HepG2 (cell line): ENCODE data around the gene STK11. TPM values are rescaled to one million over a fixed set of nuclear protein-coding genes. Genes with fewer than 3 reads are reported as not detected.

ENCODE experiments used
- ATAC-seq: fragments of 200-7000 bp; cut with Tn5 transposase; 3 replicates; pipeline ENCODE4 v1.9.1; 2020; ENCODE audit warnings: mild to moderate bottlenecking, moderate library complexity
- BruUV-seq: library from RNA; stranded (reverse); fragments of 400-500 nt; replicated peaks from 2 replicates; lab custom pipeline; 2021; lab: Mats Ljungman, UMichigan
- CTCF ChIA-PET: fragments of 300-600 bp; formaldehyde crosslinking; extraction: SDS; loops from one replicate; lab custom pipeline; 2021; ENCODE audit warnings: low total read pairs, inconsistent platforms, low intra/inter-chr PET ratio; lab: Yijun Ruan, JAX
- POLR2A ChIA-PET: fragments of 350-600 bp; sonication (Branson Sonifier 250); formaldehyde crosslinking; loops from one replicate; lab custom pipeline; 2020; ENCODE audit warnings: antibody characterized with exemption, inconsistent platforms; lab: Yijun Ruan, JAX
- DNase-seq: peaks from one replicate; pipeline ENCODE4 v3.0.0-alpha.2; 2015; ENCODE audit warnings: low spot score
- FAIRE-seq: peaks from 3 replicates; lab custom pipeline; 2011; peaks lifted over from hg19 to GRCh38; lab: Jason Lieb, UNC
- H2AFZ ChIP-seq: one replicate; pipeline ENCODE4 v1.6.1; 2011; ENCODE audit warnings: low read length, inconsistent platforms
- H3K27ac ChIP-seq: fragments of 300-600 bp; 3 replicates; pipeline ENCODE4 v1.8.0; 2011; ENCODE audit warnings: mixed run types, mild to moderate bottlenecking, mixed read lengths, low read length, inconsistent platforms; ENCODE audit not compliant: insufficient read depth; ENCODE audit errors: extremely low read length
- H3K27me3 ChIP-seq, 2 experiments: fragments of 200-600 bp in 1 of 2; 2 replicates in 1 of 2; 3 replicates in 1 of 2; pipeline versions ENCODE4 v1.6.0 to v1.8.0; 2011; ENCODE audit warnings: low read length in 2 of 2, mild to moderate bottlenecking in 2 of 2, moderate library complexity in 2 of 2, inconsistent platforms in 1 of 2; ENCODE audit not compliant: insufficient read depth in 2 of 2, control insufficient read depth in 1 of 2
- H3K36me3 ChIP-seq, 2 experiments: fragments of 200-600 bp in 1 of 2; replicated peaks in 1 of 2; 2 replicates in 1 of 2; 3 replicates in 1 of 2; pipeline versions ENCODE4 v1.5.1 to v1.8.0; 2011; ENCODE audit warnings: low read length in 2 of 2, inconsistent platforms in 1 of 2; ENCODE audit not compliant: insufficient read depth in 2 of 2, control insufficient read depth in 1 of 2
- H3K4me1 ChIP-seq: 2 replicates; pipeline ENCODE4 v1.5.1; 2012; ENCODE audit warnings: low read length, inconsistent platforms; ENCODE audit not compliant: insufficient read depth
- H3K4me2 ChIP-seq: 2 replicates; pipeline ENCODE4 v1.6.0; 2011; ENCODE audit warnings: low read depth, low read length, inconsistent platforms
- H3K4me3 ChIP-seq, 3 experiments: fragments of 200-600 bp in 1 of 3; sonication (generic), shearing (Covaris generic) in 1 of 3; replicated peaks in 1 of 3; 2 replicates each; pipeline ENCODE4 v1.5.1; 2011 to 2016; ENCODE audit warnings: low read length in 3 of 3, inconsistent platforms in 2 of 3, low read depth in 2 of 3, mild to moderate bottlenecking in 2 of 3, control low read depth in 1 of 3, mixed read lengths in 1 of 3; ENCODE audit not compliant: insufficient read depth in 1 of 3
- H3K79me2 ChIP-seq: one replicate; pipeline ENCODE4 v1.6.1; 2011; ENCODE audit warnings: low read length, inconsistent platforms; ENCODE audit not compliant: insufficient read depth
- H3K9ac ChIP-seq: 2 replicates; pipeline ENCODE4 v1.6.0; 2011; ENCODE audit warnings: mild to moderate bottlenecking, low read depth, low read length, inconsistent platforms; ENCODE audit not compliant: insufficient read depth
- H3K9me3 ChIP-seq: 2 replicates; pipeline ENCODE4 v1.5.1; 2012; ENCODE audit warnings: mild to moderate bottlenecking, low read length
- H4K20me1 ChIP-seq: 2 replicates; pipeline ENCODE4 v1.6.0; 2011; ENCODE audit warnings: inconsistent platforms, mild to moderate bottlenecking, low read length, moderate library complexity; ENCODE audit not compliant: insufficient read depth
- EEA1 ChIP-seq: sonication (generic); formaldehyde crosslinking; IDR thresholded peaks from 2 replicates; pipeline ENCODE4 v1.5.1; 2020; ENCODE audit warnings: mild to moderate bottlenecking, missing genetic modification reagents, borderline replicate concordance
- FOSL2 ChIP-seq: sonication (generic); formaldehyde crosslinking; IDR thresholded peaks from 2 replicates; pipeline ENCODE4 v1.4.0; 2020; ENCODE audit warnings: missing genetic modification reagents
- IRF9 ChIP-seq: sonication (generic); formaldehyde crosslinking; IDR thresholded peaks from 2 replicates; pipeline ENCODE4 v1.8.0; 2022; ENCODE audit warnings: missing genetic modification reagents, mild to moderate bottlenecking, borderline replicate concordance
- KDM3A ChIP-seq: IDR thresholded peaks from 2 replicates; pipeline ENCODE4 v1.6.1; 2018; ENCODE audit warnings: low read depth, missing compliant biosample characterization
- NFE2L1 ChIP-seq: sonication (generic); formaldehyde crosslinking; IDR thresholded peaks from 2 replicates; pipeline ENCODE4 v1.4.0; 2020; ENCODE audit warnings: missing genetic modification reagents, mild to moderate bottlenecking, borderline replicate concordance
- RAD21 ChIP-seq: fragments of 450-650 bp; formaldehyde crosslinking; IDR thresholded peaks from 2 replicates; pipeline ENCODE4 v1.5.0; 2020; ENCODE audit warnings: mild to moderate bottlenecking
- RARA ChIP-seq: IDR thresholded peaks from 2 replicates; pipeline ENCODE4 v1.6.1; 2016; ENCODE audit warnings: missing genetic modification reagents, missing compliant biosample characterization
- RBFOX2 ChIP-seq: fragments of 200-400 bp; formaldehyde crosslinking; IDR thresholded peaks from 2 replicates; pipeline ENCODE4 v1.6.1; 2017; ENCODE audit warnings: low read depth, mild to moderate bottlenecking, low read length
- SNRNP70 ChIP-seq: fragments of 200-400 bp; formaldehyde crosslinking; IDR thresholded peaks from 2 replicates; pipeline ENCODE4 v1.6.1; 2017; ENCODE audit warnings: mild to moderate bottlenecking, low read depth, low read length, moderate library complexity
- SP5 ChIP-seq: IDR thresholded peaks from 2 replicates; pipeline ENCODE4 v1.6.1; 2016; ENCODE audit warnings: low read depth, borderline replicate concordance
- ZBTB1 ChIP-seq: sonication (generic); formaldehyde crosslinking; IDR thresholded peaks from 2 replicates; pipeline ENCODE4 v1.4.0; 2020; ENCODE audit warnings: missing genetic modification reagents, borderline replicate concordance
- ZBTB33 ChIP-seq: sonication (generic); formaldehyde crosslinking; IDR thresholded peaks from 2 replicates; pipeline ENCODE4 v1.4.0; 2020; ENCODE audit warnings: missing genetic modification reagents
- ZKSCAN8 ChIP-seq: IDR thresholded peaks from 2 replicates; pipeline ENCODE4 v1.6.1; 2016; ENCODE audit warnings: borderline replicate concordance, missing genetic modification reagents, missing compliant biosample characterization
- ZNF160 ChIP-seq: sonication (generic); formaldehyde crosslinking; IDR thresholded peaks from 2 replicates; pipeline ENCODE4 v1.8.0; 2022; ENCODE audit warnings: mild to moderate bottlenecking, inconsistent platforms, missing genetic modification reagents
- ZNF264 ChIP-seq: sonication (generic); formaldehyde crosslinking; IDR thresholded peaks from 2 replicates; pipeline ENCODE4 v1.4.0; 2020; ENCODE audit warnings: missing genetic modification reagents
- ZNF501 ChIP-seq: sonication (generic); formaldehyde crosslinking; IDR thresholded peaks from 2 replicates; pipeline ENCODE4 v1.5.1; 2020; ENCODE audit warnings: mild to moderate bottlenecking, moderate library complexity, missing genetic modification reagents
- WGBS: methylation state at CpG from one replicate; pipeline ENCODE4 v1.1.6; 2017; ENCODE audit warnings: low lambda C conversion rate; 5-methylcytosine and 5-hydroxymethylcytosine counted together
- in situ Hi-C: cut with HindIII; loops from 2 replicates; pipeline ENCODE4 v1.10.0; 2017; ENCODE audit warnings: low pct_unique_long_range_greater_than_20kb; ENCODE audit not compliant: extremely low pct_ligation_motif_present
- intact Hi-C: fragments of 100-400 bp; cut with micrococcal nuclease; formaldehyde crosslinking; loops from one replicate; pipeline ENCODE4 v1.10.0; 2022; ENCODE audit not compliant: unreplicated experiment
- polyA plus RNA-seq, 8 experiments: library from polyadenylated mRNA; depleted of rRNA in 3 of 8; stranded (reverse) in 7 of 8; unstranded in 1 of 8; fragments of >200 nt; fragmentation: Illumina TruSeq in 4 of 8; extraction: Trizol in 4 of 8; gene quantifications; 2 replicates each; pipeline versions ENCODE4 v1.2.1 to v1.2.3, GENCODE V29; 2011 to 2016; ENCODE audit warnings: low read depth in 4 of 8, missing spikeins in 1 of 8, mixed read lengths in 1 of 8; ENCODE audit not compliant: insufficient read depth in 1 of 8
- total RNA-seq, 5 experiments: library from RNA; depleted of rRNA; stranded (reverse); fragments of >200 nt; fragmentation: Illumina TruSeq; extraction: Trizol; gene quantifications; 2 replicates each; pipeline ENCODE4 v1.2.3, GENCODE V29; 2016; ENCODE audit warnings: low read depth in 1 of 5
- TF ChIP-seq, protein P1 (sequence below): sonication (generic); formaldehyde crosslinking; IDR thresholded peaks from 2 replicates; pipeline ENCODE4 v1.8.1; 2022; ENCODE audit warnings: low read depth, mild to moderate bottlenecking, missing genetic modification reagents
- TF ChIP-seq, protein P2 (sequence below): IDR thresholded peaks from 2 replicates; pipeline ENCODE4 v1.6.1; 2016; ENCODE audit warnings: missing compliant biosample characterization, missing genetic modification reagents, borderline replicate concordance

Gene STK11
- total and polyA plus RNA-seq, 2 of the 13 experiments (the other 11 are each of a cell fraction or from before 2014, with no cell fraction given), result 27.5 to 43.6 TPM

DNA sequence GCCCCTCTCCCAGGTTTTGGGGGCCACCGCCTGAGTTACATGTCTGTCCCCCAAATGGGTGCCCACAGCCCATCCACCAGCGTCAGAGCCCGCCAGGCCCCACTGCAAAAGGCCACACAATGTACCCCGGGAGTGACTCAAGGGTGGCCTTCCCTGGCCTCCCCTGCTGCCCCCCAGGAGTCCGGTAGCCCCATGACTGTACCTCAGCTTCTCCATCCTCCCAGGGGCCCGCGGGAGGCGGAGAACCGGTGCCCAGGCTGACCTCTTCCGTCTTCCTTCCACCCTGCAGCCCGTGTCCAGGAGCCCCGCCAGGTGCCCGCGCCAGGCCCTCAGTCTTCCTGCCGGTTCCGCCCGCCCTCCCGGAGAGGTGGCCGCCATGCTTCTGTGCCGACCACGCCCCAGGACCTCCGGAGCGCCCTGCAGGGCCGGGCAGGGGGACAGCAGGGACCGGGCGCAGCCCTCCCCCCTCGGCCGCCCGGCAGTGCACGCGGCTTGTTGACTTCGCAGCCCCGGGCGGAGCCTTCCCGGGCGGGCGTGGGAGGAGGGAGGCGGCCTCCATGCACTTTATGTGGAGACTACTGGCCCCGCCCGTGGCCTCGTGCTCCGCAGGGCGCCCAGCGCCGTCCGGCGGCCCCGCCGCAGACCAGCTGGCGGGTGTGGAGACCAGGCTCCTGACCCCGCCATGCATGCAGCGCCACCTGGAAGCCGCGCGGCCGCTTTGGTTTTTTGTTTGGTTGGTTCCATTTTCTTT, 21.9 kb downstream of the STK11 start:
- Histone ChIP-seq H3K79me2 (no peaks in the 10 kb centered on the region), H3K27me3 (no peaks in the 10 kb centered on the region), H3K36me3 (peaks cover 9 to 14% of the 10 kb centered on the region in 2 experiments; a peak in 3 of 5 replicates), H4K20me1 (no peaks in the 10 kb centered on the region), H3K4me3 (no peak overlapping the region), H3K4me2 (no peak overlapping the region), H3K9ac (no peak overlapping the region), H3K4me1 (peaks cover 17% of the 10 kb centered on the region), H3K9me3 (no peaks in the 10 kb centered on the region), H3K27ac (no peak overlapping the region), H2AFZ (no peak overlapping the region)
- no peak for ATAC-seq
- in situ Hi-C loops (no loop called here), intact Hi-C loops (no loop called here)
- CTCF ChIA-PET, result no interaction called here
- 96% methylated on average over 41 of the region's 56 CpGs for WGBS
- DNase-seq, result no peak
- POLR2A ChIA-PET, result no interaction called here
- FAIRE-seq, result no peak
- BruUV-seq, result no TSS peak
- TF ChIP-seq, protein P1, sequence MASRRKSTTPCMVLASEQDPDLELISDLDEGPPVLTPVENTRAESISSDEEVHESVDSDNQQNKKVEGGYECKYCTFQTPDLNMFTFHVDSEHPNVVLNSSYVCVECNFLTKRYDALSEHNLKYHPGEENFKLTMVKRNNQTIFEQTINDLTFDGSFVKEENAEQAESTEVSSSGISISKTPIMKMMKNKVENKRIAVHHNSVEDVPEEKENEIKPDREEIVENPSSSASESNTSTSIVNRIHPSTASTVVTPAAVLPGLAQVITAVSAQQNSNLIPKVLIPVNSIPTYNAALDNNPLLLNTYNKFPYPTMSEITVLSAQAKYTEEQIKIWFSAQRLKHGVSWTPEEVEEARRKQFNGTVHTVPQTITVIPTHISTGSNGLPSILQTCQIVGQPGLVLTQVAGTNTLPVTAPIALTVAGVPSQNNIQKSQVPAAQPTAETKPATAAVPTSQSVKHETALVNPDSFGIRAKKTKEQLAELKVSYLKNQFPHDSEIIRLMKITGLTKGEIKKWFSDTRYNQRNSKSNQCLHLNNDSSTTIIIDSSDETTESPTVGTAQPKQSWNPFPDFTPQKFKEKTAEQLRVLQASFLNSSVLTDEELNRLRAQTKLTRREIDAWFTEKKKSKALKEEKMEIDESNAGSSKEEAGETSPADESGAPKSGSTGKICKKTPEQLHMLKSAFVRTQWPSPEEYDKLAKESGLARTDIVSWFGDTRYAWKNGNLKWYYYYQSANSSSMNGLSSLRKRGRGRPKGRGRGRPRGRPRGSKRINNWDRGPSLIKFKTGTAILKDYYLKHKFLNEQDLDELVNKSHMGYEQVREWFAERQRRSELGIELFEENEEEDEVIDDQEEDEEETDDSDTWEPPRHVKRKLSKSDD, result 0 out of 2 replicates have a peak, but pooled peaks have one; percentile 46
- no peak for TF ChIP-seq ZBTB1 (CRISPR knock-in tag)
- no peak for TF ChIP-seq ZNF264 (CRISPR knock-in tag)
- TF ChIP-seq RARA (CRISPR knock-in tag), result no peak
- no peak for TF ChIP-seq SP5
- TF ChIP-seq IRF9 (CRISPR knock-in tag), result no peak
- TF ChIP-seq ZNF160 (CRISPR knock-in tag), result no peak
- TF ChIP-seq, protein P2, sequence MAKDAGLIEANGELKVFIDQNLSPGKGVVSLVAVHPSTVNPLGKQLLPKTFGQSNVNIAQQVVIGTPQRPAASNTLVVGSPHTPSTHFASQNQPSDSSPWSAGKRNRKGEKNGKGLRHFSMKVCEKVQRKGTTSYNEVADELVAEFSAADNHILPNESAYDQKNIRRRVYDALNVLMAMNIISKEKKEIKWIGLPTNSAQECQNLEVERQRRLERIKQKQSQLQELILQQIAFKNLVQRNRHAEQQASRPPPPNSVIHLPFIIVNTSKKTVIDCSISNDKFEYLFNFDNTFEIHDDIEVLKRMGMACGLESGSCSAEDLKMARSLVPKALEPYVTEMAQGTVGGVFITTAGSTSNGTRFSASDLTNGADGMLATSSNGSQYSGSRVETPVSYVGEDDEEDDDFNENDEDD (CRISPR knock-in tag), result no peak
- peak; percentile 22; the same call in 1 of the 2 replicates for TF ChIP-seq RBFOX2
- TF ChIP-seq NFE2L1 (CRISPR knock-in tag), result no peak
- no peak for TF ChIP-seq KDM3A
- no peak for TF ChIP-seq RAD21 (CRISPR knock-in tag)
- TF ChIP-seq SNRNP70, result no peak
- TF ChIP-seq ZKSCAN8 (CRISPR knock-in tag), result no peak
- TF ChIP-seq EEA1 (CRISPR knock-in tag), result no peak
- TF ChIP-seq FOSL2 (CRISPR knock-in tag), result no peak
- no peak for TF ChIP-seq ZNF501 (CRISPR knock-in tag)
- peak; percentile 42; the same call in 1 of the 2 replicates for TF ChIP-seq ZBTB33
